NCI-H2029 (cell line): ENCODE results near the gene PCBD1.
"Not testable (repeated sequence)": the region's sequence is repeated elsewhere in the genome, so short reads cannot be mapped to it uniquely, and the experiment has no call there.

Source experiments
- DNase-seq: peaks from one replicate; lab custom pipeline; 2025; lab: John Stamatoyannopoulos, UW

PCBD1 gene

GRCh38 chr10:70887804-70888800, at the start of gene PCBD1:
Gene PCBD1, minus strand, starts transcription at chr10:70888565. Its CDS starts 32 bp downstream, at chr10:70888533.
- DNase-seq: peak; percentile 26

GRCh38 chr10:70937661-70938060, 49.3 kb upstream of the PCBD1 start:
- no peak for DNase-seq

GRCh38 chr10:70936111-70936510, 47.7 kb upstream of the PCBD1 start:
- DNase-seq: no peak

- DNase-seq: no peak
Measured at GRCh38 chr10:70935631-70936030, 47.3 kb upstream of the PCBD1 start.

GRCh38 chr10:70935125-70935625, 46.8 kb upstream of the PCBD1 start:
- DNase-seq: no peak

GRCh38 chr10:70934701-70935100, 46.3 kb upstream of the PCBD1 start:
- no peak for DNase-seq

- DNase-seq: no peak
Measured at GRCh38 chr10:70932392-70933196, 44.2 kb upstream of the PCBD1 start.

- no peak for DNase-seq
Measured at GRCh38 chr10:70931168-70931815, 42.9 kb upstream of the PCBD1 start.

- DNase-seq: no peak
Measured at GRCh38 chr10:70930263-70931000, 42.1 kb upstream of the PCBD1 start.

GRCh38 chr10:70928140-70928539, 39.8 kb upstream of the PCBD1 start:
- no peak for DNase-seq

GRCh38 chr10:70927189-70927943, 39.0 kb upstream of the PCBD1 start:
- no peak for DNase-seq

GRCh38 chr10:70926226-70927000, 38.0 kb upstream of the PCBD1 start:
- DNase-seq: no peak

- DNase-seq: no peak
Measured at GRCh38 chr10:70925377-70926225, 37.2 kb upstream of the PCBD1 start.

GRCh38 chr10:70923696-70924095, 35.3 kb upstream of the PCBD1 start:
- no peak for DNase-seq

- DNase-seq: no peak
Measured at GRCh38 chr10:70921285-70921684, 32.9 kb upstream of the PCBD1 start.

GRCh38 chr10:70920519-70920918, 32.2 kb upstream of the PCBD1 start:
- DNase-seq: peak; percentile 57

GRCh38 chr10:70919906-70920305, 31.5 kb upstream of the PCBD1 start:
- not testable (repeated sequence) for DNase-seq

GRCh38 chr10:70918851-70919530, 30.6 kb upstream of the PCBD1 start:
- no peak for DNase-seq
